Skin epidermis (tissue), 12 donors: ENCODE measurements around the gene CRYGB.
A peak's percentile ranks its signal among the peaks of the same experiment; 100 is the strongest.
"Not testable (repeated sequence)": the region's sequence is repeated elsewhere in the genome, so short reads cannot be mapped to it uniquely, and the experiment has no call there.

ENCODE experiments used
- H3K27ac ChIP-seq, 21 experiments: fragments of 200-600 bp; sonication (generic) in 11 of 21; one replicate each; pipeline ENCODE4 v1.5.0; 2020; ENCODE audit warnings: mild to moderate bottlenecking in 3 of 21, inconsistent platforms in 2 of 21, moderate library complexity in 2 of 21
- H3K4me3 ChIP-seq, 7 experiments: fragments of 200-600 bp; sonication (generic) in 2 of 7; one replicate each; pipeline ENCODE4 v1.5.0; 2020; ENCODE audit warnings: inconsistent platforms in 2 of 7, mild to moderate bottlenecking in 2 of 7, moderate library complexity in 1 of 7

The CRYGB gene

DNA sequence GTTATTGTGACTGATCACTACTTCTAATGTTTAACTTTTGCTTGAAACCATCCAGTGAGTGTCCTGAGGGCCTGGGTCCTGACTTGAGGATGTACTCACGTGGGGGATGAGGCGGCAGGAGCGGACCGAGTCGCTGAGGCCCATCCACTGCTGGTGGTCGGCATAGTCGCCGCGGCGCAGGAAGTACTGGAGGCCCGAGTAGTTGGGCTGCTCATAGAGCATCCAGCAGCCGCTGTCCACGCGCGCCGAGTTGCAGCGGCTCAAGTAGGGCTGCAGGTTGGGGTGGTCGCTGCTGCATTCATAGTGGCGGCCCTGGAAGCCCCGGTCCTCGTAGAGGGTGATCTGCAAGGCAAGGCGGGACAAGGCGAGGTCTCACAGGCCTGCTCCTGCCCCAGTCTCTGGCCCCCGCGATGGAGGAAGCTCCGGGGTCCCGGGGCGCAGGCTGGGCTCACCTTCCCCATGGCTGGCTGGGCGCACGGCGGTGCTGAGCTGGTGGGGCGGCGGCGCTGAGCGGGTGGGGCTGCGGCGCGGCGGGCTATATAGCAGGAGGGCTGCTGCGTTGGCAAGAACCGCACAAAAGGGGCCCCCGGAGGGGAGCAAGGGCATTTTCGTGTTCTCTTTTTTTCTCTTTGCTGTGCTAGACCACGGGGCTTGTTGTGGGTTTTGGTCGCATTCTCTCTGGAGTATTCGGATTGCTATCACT lies 21.8 kb downstream of the CRYGB start, which contains the start of gene CRYGD:
TSS of gene CRYGD (minus strand) at position 512 of the 703 bp plus-strand sequence. CDS start at position 461, 51 bp downstream.
- H3K4me3 ChIP-seq = peak within 1 kb of the TSS in 1 of 7 experiments; percentile 8
- not testable (repeated sequence) for H3K27ac ChIP-seq

DNA sequence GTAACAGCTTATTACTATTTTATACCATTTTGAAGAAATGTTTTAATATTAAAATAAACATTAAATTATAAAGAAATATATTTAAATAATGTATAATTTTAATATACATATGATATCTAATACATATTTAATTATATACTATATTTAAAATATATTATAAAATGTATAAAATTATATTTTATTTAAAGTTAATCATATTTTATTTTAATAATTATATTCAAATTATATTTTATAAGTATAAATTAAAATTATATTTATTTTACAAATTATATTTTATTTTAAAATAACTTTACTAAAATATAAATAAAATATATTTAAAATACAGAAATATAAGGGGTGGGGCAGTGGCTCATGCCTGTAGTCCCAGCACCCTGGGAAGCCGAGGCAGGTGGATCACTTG lies 23.7 kb downstream of the CRYGB start:
- H3K4me3 ChIP-seq = no peak overlapping the region
- no peak overlapping the region for H3K27ac ChIP-seq

DNA sequence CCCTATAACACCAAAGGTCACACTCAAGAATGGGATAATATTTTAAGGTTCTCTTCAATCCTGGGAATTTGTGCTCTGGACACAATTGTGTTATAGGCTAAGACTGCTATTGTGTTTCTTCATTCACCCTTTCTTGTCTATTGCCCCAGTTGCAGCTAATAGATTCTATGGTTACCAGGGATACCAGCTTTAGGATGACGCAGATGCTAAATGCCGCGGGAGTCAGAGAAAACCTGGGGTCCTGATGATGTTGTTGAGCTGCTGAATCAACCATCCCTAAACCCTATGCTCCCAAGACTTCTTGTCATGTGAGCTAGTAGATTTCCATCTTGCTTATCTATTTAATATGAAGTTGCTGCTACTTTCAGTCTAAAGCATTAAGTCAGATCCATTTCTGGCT lies 27.0 kb downstream of the CRYGB start:
- no peak overlapping the region for H3K27ac ChIP-seq
- no peak overlapping the region for H3K4me3 ChIP-seq

DNA sequence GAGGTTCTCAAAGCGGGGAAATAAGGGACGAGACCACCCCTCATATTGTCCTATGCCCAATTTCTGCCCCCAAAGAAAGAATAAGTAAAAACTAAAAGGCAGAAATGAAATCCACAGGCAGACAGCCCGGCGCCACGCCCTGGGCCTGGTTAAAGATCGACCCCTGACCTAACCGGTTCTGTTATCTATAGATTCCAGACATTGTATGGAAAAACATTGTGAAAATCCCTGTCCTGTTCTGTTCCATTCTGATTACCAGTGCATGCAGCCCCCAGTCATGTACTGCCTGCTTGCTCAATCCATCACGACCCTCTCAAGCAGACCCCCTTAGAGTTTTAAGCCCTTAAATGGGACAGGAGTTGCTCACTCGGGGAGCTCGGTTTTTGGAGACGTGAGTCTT lies 28.6 kb downstream of the CRYGB start:
- not testable (repeated sequence) for H3K4me3 ChIP-seq, H3K27ac ChIP-seq

DNA sequence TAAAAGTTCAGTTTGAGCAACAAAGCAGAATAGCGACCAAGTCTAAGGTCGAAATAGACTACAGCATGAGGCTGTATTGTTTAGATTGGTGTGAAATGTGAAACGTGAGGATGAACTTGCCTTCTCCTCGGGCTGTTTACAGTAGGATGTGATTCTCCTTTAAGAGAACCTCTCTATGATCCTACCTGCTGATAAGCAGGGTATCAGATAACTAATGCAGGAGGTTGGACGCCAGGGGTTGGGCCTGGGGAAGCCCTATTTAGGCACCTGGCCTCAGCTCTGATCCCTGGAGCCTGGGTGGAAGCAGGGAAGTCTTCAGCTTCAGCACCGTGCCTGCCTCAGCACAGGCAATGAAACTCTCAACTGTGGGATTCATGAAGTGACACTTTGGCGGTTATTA lies 33.0 kb downstream of the CRYGB start:
- no peak overlapping the region for H3K4me3 ChIP-seq
- no peak overlapping the region for H3K27ac ChIP-seq

DNA sequence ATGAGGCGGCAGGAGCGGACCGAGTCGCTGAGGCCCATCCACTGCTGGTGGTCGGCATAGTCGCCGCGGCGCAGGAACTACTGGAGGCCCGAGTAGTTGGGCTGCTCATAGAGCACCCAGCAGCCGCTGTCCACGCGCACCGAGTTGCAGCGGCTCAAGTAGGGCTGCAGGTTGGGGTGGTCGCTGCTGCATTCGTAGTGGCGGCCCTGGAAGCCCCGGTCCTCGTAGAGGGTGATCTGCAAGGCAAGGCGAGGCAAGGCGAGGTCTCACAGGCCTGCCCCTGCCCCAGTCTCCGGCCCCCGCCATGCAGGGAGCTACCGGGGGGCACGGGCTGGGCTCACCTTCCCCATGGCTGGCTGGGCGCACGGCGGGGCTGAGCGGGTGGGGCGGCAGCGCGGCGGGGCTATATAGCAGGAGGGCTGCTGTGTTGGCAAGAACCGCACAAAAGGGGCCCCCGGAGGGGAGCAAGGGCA lies 33.6 kb downstream of the CRYGB start:
- not testable (repeated sequence) for H3K27ac ChIP-seq, H3K4me3 ChIP-seq

DNA sequence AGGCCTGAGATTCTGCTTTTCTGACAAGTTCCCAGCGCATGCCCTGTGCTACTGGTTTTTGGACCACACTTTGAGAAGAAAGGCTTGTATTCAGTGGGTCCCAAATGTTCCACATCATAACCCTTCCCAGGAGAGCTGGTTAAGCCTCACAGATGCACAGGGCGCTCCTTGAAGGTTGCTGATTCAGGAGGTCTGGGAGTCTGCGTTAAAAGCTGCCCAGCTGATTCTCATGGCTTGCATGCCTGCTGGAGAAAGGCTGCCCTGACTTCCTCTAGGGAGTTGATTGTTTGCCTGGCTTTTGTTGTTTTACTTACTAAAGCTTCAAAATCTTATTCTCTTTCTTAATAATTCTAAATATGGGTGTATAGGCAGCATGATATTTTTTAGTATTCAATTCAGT lies 42.3 kb downstream of the CRYGB start:
- Histone ChIP-seq H3K4me3 (no peak overlapping the region), H3K27ac (no peak overlapping the region)

DNA sequence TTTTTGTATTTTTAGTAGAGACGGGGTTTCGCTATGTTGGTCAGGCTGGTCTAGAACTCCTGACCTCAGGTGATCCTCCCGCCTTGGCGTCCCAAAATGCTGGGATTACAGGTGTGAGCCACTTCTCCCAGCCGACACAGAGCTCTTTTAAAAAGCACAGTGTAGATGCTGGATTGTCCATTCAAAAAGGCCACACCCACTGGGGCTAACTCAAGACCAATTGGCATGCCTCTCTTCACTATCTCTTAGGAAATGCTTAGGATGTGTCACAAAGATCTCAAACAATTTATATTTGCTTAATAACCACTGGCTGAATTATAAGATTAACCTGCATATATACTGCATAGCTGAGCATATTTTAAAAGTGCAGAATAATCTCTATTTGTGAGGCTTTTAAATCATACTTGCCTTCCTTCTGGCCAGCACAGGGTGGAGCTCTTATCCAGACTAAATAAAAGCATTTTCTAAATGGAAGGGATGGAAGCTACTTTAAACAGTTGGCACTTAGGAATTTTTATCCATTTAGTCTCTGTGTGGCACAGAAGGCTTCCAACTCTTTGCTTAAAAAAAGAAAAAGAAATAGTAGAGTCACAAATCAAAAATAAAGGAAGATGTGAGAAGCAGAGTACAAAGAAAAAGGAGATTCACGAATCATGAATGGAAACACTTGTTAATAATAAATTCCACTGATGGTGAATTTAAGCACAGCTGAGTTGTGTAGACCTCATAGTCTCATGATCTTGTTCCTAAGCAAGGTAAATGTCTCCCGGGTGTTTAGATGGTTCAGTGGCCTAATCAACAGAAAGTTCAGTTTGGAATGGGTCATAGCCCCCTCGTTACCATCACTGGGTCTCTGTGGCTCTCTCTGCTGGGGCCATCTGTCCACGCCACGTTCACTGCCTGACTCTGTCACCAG lies 44.0 kb downstream of the CRYGB start:
- peak overlapping the region in 1 of 21 experiments; percentile 27 for H3K27ac ChIP-seq
- no peak overlapping the region for H3K4me3 ChIP-seq

DNA sequence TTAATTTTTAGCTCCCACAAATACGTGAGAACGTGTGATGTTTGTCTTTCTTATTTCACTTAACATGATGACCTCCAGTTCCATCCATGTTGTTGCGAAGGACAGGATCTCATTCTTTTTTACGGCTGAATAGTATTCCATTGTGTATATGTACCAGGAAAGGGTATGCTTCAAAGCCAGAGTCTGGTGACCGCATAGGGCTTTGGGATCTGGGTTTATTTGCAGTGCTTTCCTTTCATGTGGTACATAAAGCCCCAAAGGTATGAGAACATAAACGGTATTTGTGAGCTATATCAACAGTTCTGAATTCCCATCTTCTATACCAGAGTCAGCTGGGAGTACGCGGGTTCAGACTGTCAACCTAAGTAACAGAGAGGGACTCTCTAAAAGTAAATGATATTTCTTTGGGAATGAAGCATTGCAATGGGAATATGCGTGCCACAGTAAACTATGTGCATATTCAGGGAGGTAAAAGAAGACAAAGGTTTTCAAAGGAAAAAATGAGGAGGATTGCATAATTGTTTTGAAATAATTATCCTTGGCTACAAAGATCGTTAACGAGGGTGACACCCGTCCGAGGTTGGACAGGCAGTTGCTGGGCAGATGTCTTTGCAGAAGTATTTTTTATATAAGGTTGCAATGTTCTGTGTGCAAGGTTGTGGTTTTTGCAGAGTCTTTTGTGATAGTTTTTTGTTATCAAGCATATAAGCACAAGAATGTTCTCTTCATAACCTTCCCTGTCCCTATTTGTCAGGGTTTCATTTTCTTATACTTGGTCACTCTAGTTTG lies 46.1 kb downstream of the CRYGB start:
- no peak overlapping the region for H3K4me3 ChIP-seq
- no peak overlapping the region for H3K27ac ChIP-seq

DNA sequence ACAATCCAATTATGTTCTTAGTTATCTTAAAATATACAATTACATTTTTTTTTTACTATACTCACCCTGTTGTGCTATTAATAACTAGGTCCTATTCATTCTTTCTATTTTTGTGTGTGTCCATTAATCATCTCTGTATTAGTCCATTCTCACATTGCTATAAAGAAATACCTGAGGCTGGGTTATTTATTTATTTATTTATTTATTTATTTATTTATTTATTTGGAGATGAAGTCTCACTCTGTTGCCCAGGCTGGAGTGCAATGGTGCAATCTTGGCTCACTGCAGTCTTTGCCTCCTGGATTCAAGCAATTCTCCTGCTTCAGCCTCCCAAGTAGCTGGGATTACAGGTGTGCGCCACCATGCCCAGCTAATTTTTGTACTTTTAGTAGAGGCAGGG lies 47.3 kb downstream of the CRYGB start:
- not testable (repeated sequence) for H3K4me3 ChIP-seq, H3K27ac ChIP-seq

DNA sequence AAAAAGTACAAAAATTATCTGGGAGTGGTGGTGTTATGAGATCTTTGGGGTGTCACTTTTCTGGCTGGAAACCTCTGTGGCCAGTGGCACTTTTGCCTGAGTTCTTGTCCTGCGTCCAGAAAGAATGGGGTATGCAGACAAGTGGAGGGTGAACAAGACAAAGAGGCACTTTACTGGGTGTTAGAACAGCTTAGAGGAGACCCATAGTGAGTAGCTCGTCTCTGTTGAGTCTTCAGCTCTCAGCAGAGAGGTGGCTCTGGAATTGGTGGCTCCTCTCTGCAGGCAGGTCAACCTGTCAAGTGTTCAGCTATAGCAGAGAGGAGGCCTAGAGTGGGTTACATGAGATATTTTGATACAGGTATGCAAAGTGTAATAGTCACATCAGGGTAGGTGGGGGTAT lies 47.7 kb downstream of the CRYGB start:
- no peak overlapping the region for H3K4me3 ChIP-seq

DNA sequence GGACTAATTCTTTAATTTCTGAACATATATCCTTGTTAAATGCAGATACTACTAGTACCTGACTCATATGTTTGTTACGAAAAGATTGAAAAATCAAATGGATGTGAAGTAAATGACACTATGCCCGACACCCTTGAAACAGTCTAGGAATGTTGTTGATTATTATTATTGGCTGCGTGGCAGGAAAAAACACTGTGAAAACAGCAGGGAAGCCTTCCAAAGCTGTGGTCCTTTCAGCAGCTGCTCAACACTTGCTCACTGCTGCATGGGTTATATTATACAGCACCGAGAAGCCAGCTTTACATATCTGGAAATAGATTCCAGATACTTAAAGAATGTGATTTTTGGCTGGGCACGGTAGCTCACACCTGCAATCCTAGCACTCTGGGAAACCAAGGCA lies 48.2 kb downstream of the CRYGB start:
- Histone ChIP-seq H3K4me3 (no peak overlapping the region), H3K27ac (no peak overlapping the region)

More for the DNA sequence above, 47.7 kb downstream of the CRYGB start:
- H3K27ac ChIP-seq = no peak overlapping the region

DNA sequence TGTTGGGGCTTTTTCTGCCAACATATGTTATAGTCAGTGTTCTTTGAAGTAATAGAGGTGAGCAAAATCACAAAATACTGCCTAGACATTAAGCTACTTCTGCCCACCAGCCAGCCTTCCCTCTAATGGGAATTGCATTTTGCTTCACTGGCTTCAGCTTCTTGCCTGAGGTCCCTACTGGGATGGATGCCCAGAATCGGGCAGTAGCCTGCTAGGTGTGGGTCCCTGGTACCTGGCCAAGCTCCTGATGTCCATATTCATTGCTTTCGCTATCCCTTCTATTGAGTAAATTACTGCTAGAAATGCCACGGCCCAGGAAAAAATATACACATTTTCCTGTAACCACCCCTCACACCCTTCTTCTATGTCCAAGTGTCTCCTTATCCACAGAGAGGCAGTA lies 48.6 kb downstream of the CRYGB start:
- no peak overlapping the region for H3K4me3 ChIP-seq
- H3K27ac ChIP-seq = no peak overlapping the region

DNA sequence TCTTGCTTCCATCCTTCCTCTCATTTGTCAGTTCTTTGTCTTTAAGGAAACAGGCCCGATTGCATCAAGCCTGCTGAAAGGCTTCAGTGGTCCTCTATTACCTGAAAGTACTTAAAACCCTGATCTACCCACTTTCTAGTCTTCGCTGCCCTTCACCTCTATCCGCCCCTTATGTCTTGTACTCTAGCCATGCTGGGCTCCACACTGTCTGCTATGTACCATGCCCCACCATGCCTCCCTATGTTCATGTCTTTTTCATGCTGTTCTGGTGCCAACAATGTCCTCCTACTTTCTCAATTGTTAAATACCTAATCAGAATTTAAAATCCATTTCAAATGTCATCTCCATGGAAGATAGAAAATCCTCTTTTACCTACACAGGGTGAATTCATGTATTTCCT lies 49.9 kb downstream of the CRYGB start:
- Histone ChIP-seq H3K27ac (no peak overlapping the region), H3K4me3 (no peak overlapping the region)

DNA sequence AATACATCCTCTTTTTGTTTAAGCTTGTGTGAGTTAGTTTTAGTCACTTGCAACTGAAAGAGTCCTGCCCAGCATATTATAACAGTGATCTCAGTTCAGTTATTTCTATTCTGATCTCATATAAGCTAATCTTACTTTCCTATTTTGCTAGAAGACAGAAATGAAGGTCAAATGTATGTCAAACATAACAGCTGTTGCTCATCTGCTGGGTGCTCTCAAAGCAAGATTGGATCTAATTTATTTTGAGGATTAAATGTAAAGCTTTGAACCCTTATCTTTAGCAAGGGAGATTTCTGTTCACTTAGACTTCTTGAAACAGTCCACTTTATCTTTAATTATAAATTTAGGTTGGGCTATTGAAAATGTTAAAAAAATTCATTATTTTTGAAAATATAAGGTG lies 52.8 kb downstream of the CRYGB start:
- no peak overlapping the region for H3K4me3 ChIP-seq
- no peak overlapping the region for H3K27ac ChIP-seq
